AG09319 (cell line): Measurements from ENCODE around the gene SLC31A1.

Source experiments
- DNase-seq: peaks from one replicate; pipeline ENCODE4 v3.0.0-alpha.2; 2010; ENCODE audit warnings: low read depth; ENCODE audit errors: extremely low read depth
- CTCF ChIP-seq: IDR thresholded peaks from 2 replicates; pipeline ENCODE4 v1.5.1; 2011; ENCODE audit warnings: low read depth, mild to moderate bottlenecking, inconsistent platforms, low read length, moderate library complexity

SLC31A1 gene

GRCh38 chr9:113309204-113309813 lies 88.0 kb downstream of the SLC31A1 start:
- TF ChIP-seq CTCF = peak; percentile 84
- no peak for DNase-seq

- DNase-seq = no peak
Observed at GRCh38 chr9:113310538-113310937, 89.2 kb downstream of the SLC31A1 start.

GRCh38 chr9:113311961-113312360 lies 90.6 kb downstream of the SLC31A1 start:
- no peak for DNase-seq
- TF ChIP-seq CTCF = no peak

More at GRCh38 chr9:113310538-113310937, 89.2 kb downstream of the SLC31A1 start:
- TF ChIP-seq CTCF = no peak

- TF ChIP-seq CTCF = no peak
- no peak for DNase-seq
Observed at GRCh38 chr9:113313261-113313660, 91.9 kb downstream of the SLC31A1 start.
